Measurements from ENCODE around the gene FARSB. TPM values are rescaled to one million over a fixed set of nuclear protein-coding genes. Genes with fewer than 3 reads are reported as not detected.
A peak's percentile ranks its signal among the peaks of the same experiment; 100 is the strongest.

The FARSB gene
- total RNA-seq, 1 donor from 2014 or later: 25.0 TPM

- peaks cover 78% of the 10 kb centered on the region for H3K79me2 ChIP-seq (ENCODE audit: low read depth)
These were observed 4.0 kb downstream of the FARSB start for GRCh38 chr2:222651718-222652418.

GRCh38 chr2:222649801-222650200, 6.1 kb downstream of the FARSB start:
- TF ChIP-seq, protein P1, sequence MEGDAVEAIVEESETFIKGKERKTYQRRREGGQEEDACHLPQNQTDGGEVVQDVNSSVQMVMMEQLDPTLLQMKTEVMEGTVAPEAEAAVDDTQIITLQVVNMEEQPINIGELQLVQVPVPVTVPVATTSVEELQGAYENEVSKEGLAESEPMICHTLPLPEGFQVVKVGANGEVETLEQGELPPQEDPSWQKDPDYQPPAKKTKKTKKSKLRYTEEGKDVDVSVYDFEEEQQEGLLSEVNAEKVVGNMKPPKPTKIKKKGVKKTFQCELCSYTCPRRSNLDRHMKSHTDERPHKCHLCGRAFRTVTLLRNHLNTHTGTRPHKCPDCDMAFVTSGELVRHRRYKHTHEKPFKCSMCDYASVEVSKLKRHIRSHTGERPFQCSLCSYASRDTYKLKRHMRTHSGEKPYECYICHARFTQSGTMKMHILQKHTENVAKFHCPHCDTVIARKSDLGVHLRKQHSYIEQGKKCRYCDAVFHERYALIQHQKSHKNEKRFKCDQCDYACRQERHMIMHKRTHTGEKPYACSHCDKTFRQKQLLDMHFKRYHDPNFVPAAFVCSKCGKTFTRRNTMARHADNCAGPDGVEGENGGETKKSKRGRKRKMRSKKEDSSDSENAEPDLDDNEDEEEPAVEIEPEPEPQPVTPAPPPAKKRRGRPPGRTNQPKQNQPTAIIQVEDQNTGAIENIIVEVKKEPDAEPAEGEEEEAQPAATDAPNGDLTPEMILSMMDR (IDR thresholded peaks at IDR 0.05): no peak
- no peak for TF ChIP-seq EZH2phosphoT487 (IDR thresholded peaks at IDR 0.05)
- no peak for TF ChIP-seq EZH2 (IDR thresholded peaks at IDR 0.05)
- DNase-seq (ENCODE audit: low spot score): no peak
- Histone ChIP-seq H3F3A (ENCODE audit: low read depth) (peaks cover 8% of the 10 kb centered on the region), H3K79me2 (ENCODE audit: low read depth) (peaks cover 61% of the 10 kb centered on the region), H3K4me3 (no peak overlapping the region), H2AFZ (replicated peaks) (no peak overlapping the region), H3K36me3 (peaks cover 8% of the 10 kb centered on the region), H3K4me2 (no peak overlapping the region), H3K9me3 (ENCODE audit: low read depth) (no peaks in the 10 kb centered on the region), H3K27ac (no peak overlapping the region), H3K27me3 (no peaks in the 10 kb centered on the region), H3K4me1 (peaks cover 8% of the 10 kb centered on the region), H4K20me1 (ENCODE audit: low read depth) (peaks cover 5% of the 10 kb centered on the region), H3K9ac (peak overlapping the region; percentile 10)
- Mint-ChIP-seq H3K9me3 (no peaks in the 10 kb centered on the region), H3K27ac (no peak overlapping the region), H3K4me3 (no peak overlapping the region), H3K4me1 (peaks cover 3% of the 10 kb centered on the region), H3K27me3 (ENCODE audit: insufficient read depth, low read depth) (no peaks in the 10 kb centered on the region), H3K36me3 (peaks cover 14% of the 10 kb centered on the region)

More at GRCh38 chr2:222651718-222652418, 4.0 kb downstream of the FARSB start:
- no peak for DNase-seq (ENCODE audit: low spot score)
- Mint-ChIP-seq H3K36me3 (peaks cover 8% of the 10 kb centered on the region), H3K9me3 (no peaks in the 10 kb centered on the region), H3K27me3 (ENCODE audit: insufficient read depth, low read depth) (no peaks in the 10 kb centered on the region), H3K27ac (no peak overlapping the region), H3K4me3 (no peak overlapping the region), H3K4me1 (peaks cover 13% of the 10 kb centered on the region)
- no peak overlapping the region for H3K27ac ChIP-seq
- H2AFZ ChIP-seq (replicated peaks): no peak overlapping the region
- H3K4me3 ChIP-seq: no peak overlapping the region
- TF ChIP-seq EZH2 (IDR thresholded peaks at IDR 0.05) (no peak), EZH2phosphoT487 (IDR thresholded peaks at IDR 0.05) (no peak)
- TF ChIP-seq, protein P1 (IDR thresholded peaks at IDR 0.05): no peak
- H3F3A ChIP-seq (ENCODE audit: low read depth): peaks cover 5% of the 10 kb centered on the region
- no peaks in the 10 kb centered on the region for H3K27me3 ChIP-seq
- H3K36me3 ChIP-seq: no peaks in the 10 kb centered on the region
- no peak overlapping the region for H3K4me2 ChIP-seq
- no peak overlapping the region for H3K9ac ChIP-seq
- H3K9me3 ChIP-seq (ENCODE audit: low read depth): no peaks in the 10 kb centered on the region
- H3K4me1 ChIP-seq: peaks cover 8% of the 10 kb centered on the region
- H4K20me1 ChIP-seq (ENCODE audit: low read depth): peaks cover 11% of the 10 kb centered on the region

- TF ChIP-seq EZH2 (IDR thresholded peaks at IDR 0.05) (no peak), EZH2phosphoT487 (IDR thresholded peaks at IDR 0.05) (no peak)
- TF ChIP-seq, protein P1 (IDR thresholded peaks at IDR 0.05): no peak
- H3K27ac Mint-ChIP-seq: no peak overlapping the region
- H3K36me3 Mint-ChIP-seq: peaks cover 23% of the 10 kb centered on the region
- H3K4me1 ChIP-seq: no peaks in the 10 kb centered on the region
- H3K4me2 ChIP-seq: no peak overlapping the region
- no peak overlapping the region for H3K4me3 ChIP-seq
- peaks cover 3% of the 10 kb centered on the region for H3F3A ChIP-seq (ENCODE audit: low read depth)
- peaks cover 23% of the 10 kb centered on the region for H3K79me2 ChIP-seq (ENCODE audit: low read depth)
- H3K36me3 ChIP-seq: peaks cover 18% of the 10 kb centered on the region
- H3K9me3 ChIP-seq (ENCODE audit: low read depth): no peaks in the 10 kb centered on the region
- no peaks in the 10 kb centered on the region for H4K20me1 ChIP-seq (ENCODE audit: low read depth)
- no peaks in the 10 kb centered on the region for H3K27me3 ChIP-seq
- no peaks in the 10 kb centered on the region for H3K9me3 Mint-ChIP-seq
- no peak overlapping the region for H3K4me3 Mint-ChIP-seq
- DNase-seq (ENCODE audit: low spot score): no peak
- no peak overlapping the region for H2AFZ ChIP-seq (replicated peaks)
- no peaks in the 10 kb centered on the region for H3K4me1 Mint-ChIP-seq
- H3K27ac ChIP-seq: no peak overlapping the region
- H3K27me3 Mint-ChIP-seq (ENCODE audit: insufficient read depth, low read depth): no peaks in the 10 kb centered on the region
- H3K9ac ChIP-seq: no peak overlapping the region
These were observed 9.9 kb downstream of the FARSB start for GRCh38 chr2:222646008-222646407.

Measured in neural progenitor cell (in vitro differentiated cells).